Osteocyte (in vitro differentiated cells): ENCODE measurements around the gene HEMK1. TPM values are rescaled to one million over a fixed set of nuclear protein-coding genes. Genes with fewer than 3 reads are reported as not detected.

Experiments used
- DNase-seq: peaks from one replicate; pipeline ENCODE4 v3.0.0; 2021; ENCODE audit warnings: mixed read lengths; ENCODE audit not compliant: unreplicated experiment; ENCODE audit errors: extremely low spot score
- H3K27ac Mint-ChIP-seq: one replicate; pipeline ENCODE4 v1.8.0; 2021; ENCODE audit warnings: mild to moderate bottlenecking, mixed read lengths; ENCODE audit not compliant: unreplicated experiment
- H3K27me3 Mint-ChIP-seq: one replicate; pipeline ENCODE4 v1.8.0; 2021; ENCODE audit warnings: mixed read lengths; ENCODE audit not compliant: unreplicated experiment
- H3K36me3 Mint-ChIP-seq: one replicate; pipeline ENCODE4 v1.8.0; 2021; ENCODE audit warnings: mixed read lengths; ENCODE audit not compliant: unreplicated experiment
- H3K4me1 Mint-ChIP-seq: one replicate; pipeline ENCODE4 v1.8.0; 2021; ENCODE audit warnings: mixed read lengths; ENCODE audit not compliant: unreplicated experiment
- H3K4me3 Mint-ChIP-seq: one replicate; pipeline ENCODE4 v1.8.0; 2021; ENCODE audit warnings: mild to moderate bottlenecking, moderate library complexity, mixed read lengths; ENCODE audit not compliant: unreplicated experiment
- H3K9me3 Mint-ChIP-seq: one replicate; pipeline ENCODE4 v1.8.0; 2021; ENCODE audit warnings: mixed read lengths; ENCODE audit not compliant: unreplicated experiment
- CTCF ChIP-seq: fragments of 200-600 bp; sonication (generic); IDR thresholded peaks from 2 replicates; pipeline ENCODE4 v1.5.0; 2021; ENCODE audit warnings: antibody characterized with exemption, mild to moderate bottlenecking, moderate library complexity
- total RNA-seq: library from RNA; stranded (reverse); gene quantifications from 2 replicates; pipeline ENCODE4 v1.2.1, GENCODE V29; 2021

Gene HEMK1
- total RNA-seq, 1 donor from 2014 or later: 23.1 TPM

GRCh38 chr3:50606596-50606995 is 37.3 kb downstream of the HEMK1 start:
- H3K4me3 Mint-ChIP-seq: no peak overlapping the region
- H3K36me3 Mint-ChIP-seq: no peaks in the 10 kb centered on the region
- H3K4me1 Mint-ChIP-seq: peaks cover 19% of the 10 kb centered on the region
- no peak overlapping the region for H3K27ac Mint-ChIP-seq
- no peak for TF ChIP-seq CTCF
- no peaks in the 10 kb centered on the region for H3K27me3 Mint-ChIP-seq
- no peak for DNase-seq
- H3K9me3 Mint-ChIP-seq: no peaks in the 10 kb centered on the region

GRCh38 chr3:50607271-50608091 is 38.2 kb downstream of the HEMK1 start:
- no peak for DNase-seq
- Mint-ChIP-seq H3K4me3 (no peak overlapping the region), H3K27me3 (no peaks in the 10 kb centered on the region), H3K4me1 (peaks cover 18% of the 10 kb centered on the region), H3K9me3 (no peaks in the 10 kb centered on the region), H3K36me3 (no peaks in the 10 kb centered on the region), H3K27ac (no peak overlapping the region)
- no peak for TF ChIP-seq CTCF

- DNase-seq: no peak
- Mint-ChIP-seq H3K36me3 (no peaks in the 10 kb centered on the region), H3K27ac (no peak overlapping the region), H3K4me3 (no peak overlapping the region), H3K9me3 (no peaks in the 10 kb centered on the region), H3K27me3 (no peaks in the 10 kb centered on the region), H3K4me1 (peaks cover 16% of the 10 kb centered on the region)
- no peak for TF ChIP-seq CTCF
Measured at GRCh38 chr3:50608278-50608677, 39.0 kb downstream of the HEMK1 start.

GRCh38 chr3:50609071-50609762 is 39.9 kb downstream of the HEMK1 start:
- no peak for DNase-seq
- Mint-ChIP-seq H3K9me3 (no peaks in the 10 kb centered on the region), H3K27ac (no peak overlapping the region), H3K4me3 (no peak overlapping the region), H3K36me3 (no peaks in the 10 kb centered on the region), H3K4me1 (peaks cover 16% of the 10 kb centered on the region), H3K27me3 (no peaks in the 10 kb centered on the region)
- no peak for TF ChIP-seq CTCF

GRCh38 chr3:50609763-50610085 is 40.4 kb downstream of the HEMK1 start:
- Mint-ChIP-seq H3K27me3 (no peaks in the 10 kb centered on the region), H3K9me3 (no peaks in the 10 kb centered on the region), H3K4me3 (no peak overlapping the region), H3K36me3 (no peaks in the 10 kb centered on the region), H3K27ac (no peak overlapping the region), H3K4me1 (peaks cover 16% of the 10 kb centered on the region)
- no peak for TF ChIP-seq CTCF
- DNase-seq: no peak
